NCI-H82 (cell line): ENCODE data around the gene MYH1.

Source experiments
- DNase-seq: peaks from one replicate; lab custom pipeline; 2025; lab: John Stamatoyannopoulos, UW

Gene MYH1

GRCh38 chr17:10477701-10478100 lies 40.6 kb downstream of the MYH1 start:
- DNase-seq = no peak

DNA sequence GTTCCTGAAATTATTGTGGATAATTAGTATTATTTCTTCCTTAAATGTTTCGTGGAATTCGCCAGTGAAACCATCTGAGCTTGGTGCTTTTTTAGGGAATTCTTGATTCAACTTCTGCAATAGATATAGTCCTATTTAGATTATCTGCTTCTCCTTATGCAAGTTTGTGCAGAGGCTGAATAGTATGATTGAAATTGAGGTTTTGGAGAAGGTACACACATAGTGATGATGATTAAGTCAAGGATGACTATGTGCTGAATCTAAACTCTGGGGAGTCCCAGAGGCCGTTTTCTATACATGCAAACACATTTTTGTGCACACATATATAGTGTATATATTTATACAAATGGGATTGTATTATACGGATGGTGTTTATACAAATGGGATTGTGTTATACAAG lies 43.8 kb downstream of the MYH1 start:
- DNase-seq = no peak

- no peak for DNase-seq
Observed at GRCh38 chr17:10471858-10472257, 46.5 kb downstream of the MYH1 start.

- no peak for DNase-seq
Observed at GRCh38 chr17:10469459-10469858, 48.9 kb downstream of the MYH1 start, which contains the start of gene MYH4. TSS of gene MYH4 (minus strand) at chr17:10469559. CDS start at chr17:10466745, 2,814 bp downstream.

DNA sequence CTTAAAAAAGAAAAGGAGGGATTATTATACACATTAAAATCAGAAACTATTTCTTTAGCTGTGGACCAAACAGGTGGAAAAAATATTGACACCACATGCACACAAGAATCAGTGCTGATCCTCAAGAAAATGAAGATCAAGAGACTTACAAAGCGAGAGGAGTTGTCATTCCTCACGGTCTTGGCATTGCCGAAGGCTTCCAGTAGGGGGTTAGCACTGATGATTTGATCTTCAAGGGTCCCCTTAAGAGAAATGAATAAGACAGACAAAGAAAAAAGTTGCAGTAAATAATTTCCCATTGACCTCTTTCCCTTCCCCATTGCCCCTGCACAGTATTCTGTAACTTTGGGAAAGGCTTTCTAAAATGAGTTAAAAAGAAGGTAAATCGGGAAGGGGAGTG lies 54.9 kb downstream of the MYH1 start:
- DNase-seq = no peak

DNA sequence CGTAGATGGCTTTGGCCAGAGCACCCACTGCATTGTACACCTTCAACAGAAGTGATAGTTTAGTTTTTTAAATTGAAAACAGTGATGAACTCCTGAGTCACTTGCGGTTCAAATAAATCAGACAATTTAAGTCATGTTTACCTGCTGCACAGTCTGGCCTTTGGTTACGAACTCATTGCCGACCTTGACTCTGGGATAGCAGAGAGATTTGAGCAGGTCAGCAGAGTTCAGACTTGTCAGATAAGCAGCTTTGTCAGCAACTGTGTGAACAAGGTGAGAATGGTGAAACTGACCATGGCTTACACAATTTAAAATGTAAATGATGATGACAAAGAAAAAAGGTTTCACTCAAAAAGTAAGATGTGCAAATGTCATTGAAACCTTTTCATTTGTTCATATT lies 58.3 kb downstream of the MYH1 start:
- no peak for DNase-seq

DNA sequence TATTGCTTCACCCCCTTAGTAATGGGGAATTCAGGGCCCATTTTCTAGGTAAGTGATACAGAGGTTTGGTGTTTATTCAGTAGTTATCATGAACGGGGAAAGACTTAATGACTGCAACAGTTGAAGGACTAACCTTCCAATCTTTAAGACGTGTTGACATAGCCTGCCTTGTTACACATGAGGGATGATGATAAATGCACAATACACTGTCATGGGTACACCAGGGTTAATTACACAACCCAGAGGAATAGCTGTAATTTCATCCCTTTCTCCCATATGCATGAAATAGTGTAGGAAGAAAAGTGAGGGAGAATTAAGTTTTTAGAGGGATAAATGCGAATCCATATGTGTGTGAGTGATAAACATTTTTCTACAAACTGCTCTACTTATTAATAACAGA lies 59.6 kb downstream of the MYH1 start:
- no peak for DNase-seq

- DNase-seq = no peak
Observed at GRCh38 chr17:10457952-10458351, 60.4 kb downstream of the MYH1 start.

DNA sequence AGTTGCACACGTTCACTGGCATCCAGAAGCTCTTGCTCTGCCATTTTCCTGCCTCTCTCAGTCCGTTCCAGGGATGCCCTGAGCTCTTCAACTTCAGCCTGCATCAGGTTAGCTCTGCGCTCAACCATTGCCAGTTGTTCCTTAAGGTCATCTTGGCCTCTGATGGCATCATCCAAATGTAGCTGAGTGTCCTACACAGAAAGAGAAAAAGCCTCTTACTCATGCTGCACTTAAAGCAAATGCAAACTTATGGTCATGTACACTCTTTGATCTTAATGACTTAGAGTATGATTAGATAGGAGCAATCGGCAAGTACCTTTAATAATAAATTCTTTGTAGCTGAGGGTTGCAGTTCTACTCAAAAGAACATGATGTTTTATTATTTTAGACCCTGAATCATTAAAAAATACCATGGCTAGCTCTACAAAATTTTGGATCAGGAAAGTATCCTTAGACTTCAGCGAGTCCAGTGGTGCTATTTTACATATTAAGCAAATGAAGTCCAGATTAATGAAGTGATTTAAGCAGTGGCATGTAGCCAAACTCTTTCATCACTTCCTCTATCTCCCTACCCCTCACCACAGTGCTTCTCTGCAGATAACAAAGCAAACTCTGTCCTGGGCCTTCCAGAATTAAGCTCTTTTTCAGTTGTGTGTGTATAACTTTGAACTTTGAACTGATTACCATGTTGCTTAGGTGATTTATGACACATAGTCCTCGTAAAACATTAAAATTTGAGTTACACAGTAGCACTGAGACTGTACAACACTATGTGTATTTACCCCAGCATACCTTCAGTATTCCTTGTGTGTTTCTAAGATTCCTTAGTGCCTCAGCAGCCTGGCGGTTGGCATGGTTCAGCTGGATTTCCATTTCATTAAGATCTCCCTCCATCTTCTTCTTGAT lies 71.1 kb downstream of the MYH1 start:
- no peak for DNase-seq
